WI38 (cell line): ENCODE measurements around the gene HOMEZ.
A peak's percentile ranks its signal among the peaks of the same experiment; 100 is the strongest.

Experiments
- H3K4me3 ChIP-seq: 2 replicates; pipeline ENCODE4 v1.5.1; 2011; ENCODE audit warnings: low read depth, mild to moderate bottlenecking, control low read depth, low read length
- CTCF ChIP-seq: IDR thresholded peaks from 2 replicates; pipeline ENCODE4 v1.5.1; 2012; ENCODE audit warnings: low read depth, mild to moderate bottlenecking, control low read depth, low read length

HOMEZ gene

GRCh38 chr14:23316300-23316699, 30.4 kb upstream of the HOMEZ start:
- no peak overlapping the region for H3K4me3 ChIP-seq

GRCh38 chr14:23310546-23310945, 24.6 kb upstream of the HOMEZ start:
- H3K4me3 ChIP-seq, result no peak overlapping the region
- no peak for TF ChIP-seq CTCF

More at GRCh38 chr14:23316300-23316699, 30.4 kb upstream of the HOMEZ start:
- no peak for TF ChIP-seq CTCF

- TF ChIP-seq CTCF, result no peak
- H3K4me3 ChIP-seq, result peak overlapping the region; percentile 97; the same call in 1 of the 2 replicates
These were observed 23.0 kb upstream of the HOMEZ start for GRCh38 chr14:23308721-23309445.

GRCh38 chr14:23307687-23308644, 22.0 kb upstream of the HOMEZ start:
- peak overlapping the region; percentile 97 for H3K4me3 ChIP-seq

GRCh38 chr14:23307146-23307530, 21.2 kb upstream of the HOMEZ start:
- no peak for TF ChIP-seq CTCF
- peak overlapping the region; percentile 97 for H3K4me3 ChIP-seq

More at GRCh38 chr14:23307687-23308644, 22.0 kb upstream of the HOMEZ start:
- no peak for TF ChIP-seq CTCF

GRCh38 chr14:23306412-23307145, 20.6 kb upstream of the HOMEZ start, which contains the start of gene BCL2L2:
Gene BCL2L2 (plus strand): TSS chr14:23306833. CDS start chr14:23307768, 935 bp downstream.
- H3K4me3 ChIP-seq, result peak within 1 kb of the TSS; percentile 97
- TF ChIP-seq CTCF, result no peak
